Esophagus muscularis mucosa (tissue), 4 donors: ENCODE data around the gene ASAP3.

Experiments used
- CTCF ChIP-seq, 3 experiments: fragments of 200-600 bp in 2 of 3; fragments of 450-650 bp in 1 of 3; sonication (generic) in 2 of 3; IDR thresholded peaks; one replicate each; pipeline ENCODE4 v1.5.1; 2017 to 2019; ENCODE audit warnings: antibody characterized with exemption in 3 of 3, mild to moderate bottlenecking in 2 of 3, moderate library complexity in 1 of 3
- EP300 ChIP-seq: sonication (generic); formaldehyde crosslinking; IDR thresholded peaks from one replicate; pipeline ENCODE4 v1.6.1; 2017; ENCODE audit warnings: antibody characterized with exemption
- POLR2A ChIP-seq: fragments of 450-650 bp; IDR thresholded peaks from one replicate; pipeline ENCODE4 v1.6.1; 2017; ENCODE audit warnings: antibody characterized with exemption, moderate library complexity, mild to moderate bottlenecking, low read depth
- POLR2AphosphoS5 ChIP-seq, 2 donors: sonication (generic); formaldehyde crosslinking; IDR thresholded peaks; one replicate each; pipeline ENCODE4 v1.6.1; 2017; ENCODE audit warnings: antibody characterized with exemption in 2 of 2

GRCh38 chr1:23426828-23427227 is 57.2 kb downstream of the ASAP3 start:
- TF ChIP-seq EP300 (no peak), CTCF (IDR thresholded peaks at IDR 0.05) (no peak), POLR2AphosphoS5 (IDR thresholded peaks at IDR 0.05) (no peak), POLR2A (no peak)
